Liver (tissue), 3 donors: ENCODE results near the gene ZFX.
A peak's percentile ranks its signal among the peaks of the same experiment; 100 is the strongest.

ENCODE experiments used
- ATF3 ChIP-seq: IDR thresholded peaks from 2 replicates; pipeline ENCODE4 v1.6.1; 2016; ENCODE audit warnings: antibody characterized with exemption
- CTCF ChIP-seq: fragments of 150-350 bp; IDR thresholded peaks from 2 replicates; pipeline ENCODE4 v1.5.1; 2017; ENCODE audit warnings: improper control_type of control experiment, low read depth, low read length; ENCODE audit not compliant: missing input control
- EGR1 ChIP-seq, 2 donors: IDR thresholded peaks; 2 replicates each; pipeline ENCODE4 v1.6.1; 2016 to 2018; ENCODE audit warnings: antibody characterized with exemption in 2 of 2, low read depth in 2 of 2
- GABPA ChIP-seq, 2 donors: IDR thresholded peaks in 1 of 2; conservative IDR thresholded peaks in 1 of 2; 2 replicates each; pipeline ENCODE4 v1.6.1; 2016; ENCODE audit warnings: antibody characterized with exemption in 2 of 2, mild to moderate bottlenecking in 1 of 2, moderate library complexity in 1 of 2
- JUND ChIP-seq, 2 donors: IDR thresholded peaks; 2 replicates each; pipeline ENCODE4 v1.6.1; 2016; ENCODE audit warnings: antibody characterized with exemption in 2 of 2
- NR2F2 ChIP-seq: IDR thresholded peaks from 2 replicates; pipeline ENCODE4 v1.6.1; 2016; ENCODE audit warnings: antibody characterized with exemption
- TAF1 ChIP-seq: conservative IDR thresholded peaks from 2 replicates; pipeline ENCODE4 v1.6.1; 2016; ENCODE audit warnings: antibody characterized with exemption, mild to moderate bottlenecking
- YY1 ChIP-seq: IDR thresholded peaks from 2 replicates; pipeline ENCODE4 v1.6.1; 2016; ENCODE audit warnings: antibody characterized with exemption, mild to moderate bottlenecking
- donor health status: healthy.
- donor health status: healthy.

- TF ChIP-seq CTCF (no peak), YY1 (peak; percentile 54), EGR1 (IDR thresholded peaks at IDR 0.05; ENCODE audit: low read depth in 2 of 2) (peak in 1 of 2 donors; percentile 27), ATF3 (peak; percentile 43), TAF1 (no peak), NR2F2 (no peak), GABPA (IDR thresholded peaks at IDR 0.05 in 1 of 2, conservative IDR thresholded peaks at IDR 0.05 in 1 of 2) (no peak), JUND (IDR thresholded peaks at IDR 0.05) (peak; percentile 29 to 66)
Measured at GRCh38 chrX:24253030-24253429, 103.5 kb downstream of the ZFX start.
